Endodermal cell (in vitro differentiated cells): Measurements from ENCODE around the gene MUTYH. TPM values are rescaled to one million over a fixed set of nuclear protein-coding genes. Genes with fewer than 3 reads are reported as not detected.

Experiments
- DNase-seq: peaks from one replicate; pipeline ENCODE4 v3.0.0-alpha.2; 2017
- H3K27ac ChIP-seq: 2 replicates; pipeline ENCODE4 v1.5.1; 2013; ENCODE audit warnings: mild to moderate bottlenecking, low read depth, low read length, moderate library complexity
- H3K27me3 ChIP-seq: 2 replicates; pipeline ENCODE4 v1.6.1; 2013; ENCODE audit warnings: mild to moderate bottlenecking, low read length, moderate library complexity; ENCODE audit not compliant: insufficient read depth, control insufficient read depth, poor library complexity, severe bottlenecking
- H3K36me3 ChIP-seq: 2 replicates; pipeline ENCODE4 v1.7.0; 2013; ENCODE audit warnings: mild to moderate bottlenecking, low read length, moderate library complexity; ENCODE audit not compliant: control insufficient read depth, insufficient read depth
- H3K4me1 ChIP-seq: one replicate; pipeline ENCODE4 v1.7.0; 2013; ENCODE audit warnings: low read length; ENCODE audit not compliant: control insufficient read depth, insufficient read depth
- H3K4me3 ChIP-seq: 2 replicates; pipeline ENCODE4 v1.5.1; 2013; ENCODE audit warnings: mild to moderate bottlenecking, low read length, moderate library complexity
- H3K9ac ChIP-seq: 2 replicates; pipeline ENCODE4 v1.6.1; 2013; ENCODE audit warnings: mild to moderate bottlenecking, low read length, moderate library complexity; ENCODE audit not compliant: poor library complexity, severe bottlenecking; ENCODE audit errors: extremely low read depth
- H3K9me3 ChIP-seq: 2 replicates; pipeline ENCODE4 v1.6.1; 2013; ENCODE audit warnings: mild to moderate bottlenecking, low read length, moderate library complexity; ENCODE audit not compliant: control insufficient read depth
- H3K27ac Mint-ChIP-seq: 2 replicates; pipeline ENCODE4 v1.8.0; 2020; ENCODE audit warnings: mixed read lengths
- H3K27me3 Mint-ChIP-seq: 2 replicates; pipeline ENCODE4 v1.8.0; 2021; ENCODE audit warnings: mild to moderate bottlenecking, mixed read lengths; ENCODE audit not compliant: insufficient read depth
- H3K36me3 Mint-ChIP-seq: 2 replicates; pipeline ENCODE4 v1.8.0; 2020; ENCODE audit warnings: low read depth, mixed read lengths
- H3K4me1 Mint-ChIP-seq: 2 replicates; pipeline ENCODE4 v1.8.0; 2020; ENCODE audit warnings: mixed read lengths
- H3K4me3 Mint-ChIP-seq: 2 replicates; pipeline ENCODE4 v1.8.0; 2020; ENCODE audit warnings: mild to moderate bottlenecking, moderate library complexity, mixed read lengths
- H3K9me3 Mint-ChIP-seq: 2 replicates; pipeline ENCODE4 v1.8.0; 2020; ENCODE audit warnings: mild to moderate bottlenecking, mixed read lengths
- CTCF ChIP-seq: fragments of 200-600 bp; sonication (generic); conservative IDR thresholded peaks from 2 replicates; pipeline ENCODE4 v1.5.0; 2021; ENCODE audit warnings: antibody characterized with exemption, mild to moderate bottlenecking
- WGBS, 2 experiments: methylation state at CpG; one replicate each; pipeline versions ENCODE4 v1.1.5 to v1.1.7; 2013; ENCODE audit warnings: missing lambda C conversion rate in 2 of 2, mixed read lengths in 1 of 2; ENCODE audit not compliant: insufficient coverage in 1 of 2, insufficient read length in 1 of 2; 5-methylcytosine and 5-hydroxymethylcytosine counted together
- total RNA-seq, 2 donors: library from RNA; stranded (reverse); fragmentation: NEBNext Ultra II Directional in 1 of 2; extraction: Animal tissue kit (Norgen Biotek cat#: 25700) in 1 of 2; gene quantifications; 2 replicates in 1 of 2; 3 replicates in 1 of 2; pipeline ENCODE4 v1.2.1, GENCODE V29; 2021

MUTYH gene
- total RNA-seq, 2 donors from 2014 or later, result 60.5 to 60.9 TPM

DNA sequence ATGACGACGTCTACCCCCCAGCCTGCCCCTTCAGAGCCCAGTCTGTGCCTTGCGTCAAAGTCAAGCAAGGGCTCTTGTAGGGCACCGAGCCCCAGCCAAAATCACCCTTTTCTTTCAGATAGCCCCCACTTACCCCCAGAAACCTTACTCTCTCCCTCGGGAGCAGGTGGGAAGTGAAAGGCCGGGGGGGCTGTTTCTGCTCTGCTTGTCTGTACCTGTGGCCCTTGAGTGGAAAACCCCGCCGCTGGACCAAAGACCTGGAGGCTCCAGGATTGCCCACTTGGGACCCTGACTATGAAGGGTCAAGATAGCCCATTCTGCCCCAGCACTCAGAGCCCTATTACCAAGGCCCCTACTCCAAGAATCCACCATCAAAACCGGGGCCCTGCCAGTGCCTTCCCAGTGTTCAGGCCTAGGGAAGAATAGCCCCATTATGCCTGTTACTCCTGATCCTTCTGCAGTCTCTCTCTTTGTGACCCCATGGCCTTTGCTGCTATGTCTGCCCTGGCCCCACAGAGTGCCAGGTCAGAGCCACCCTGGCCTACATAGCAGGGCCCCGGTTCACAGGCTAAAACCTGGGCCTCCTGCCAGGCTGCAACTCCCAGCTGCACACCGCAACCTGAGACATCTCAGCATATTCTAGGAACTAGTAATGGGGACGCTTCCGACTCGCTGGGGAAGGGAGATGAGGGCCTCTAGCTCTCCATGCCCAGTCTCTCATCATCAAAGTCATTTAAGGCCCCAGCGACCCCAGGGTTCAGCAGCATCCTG lies 35.7 kb downstream of the MUTYH start:
- Mint-ChIP-seq H3K36me3 (no peaks in the 10 kb centered on the region), H3K9me3 (peaks cover under 1% of the 10 kb centered on the region), H3K27me3 (no peaks in the 10 kb centered on the region), H3K27ac (peak overlapping the region; percentile 94), H3K4me1 (peaks cover 32% of the 10 kb centered on the region), H3K4me3 (peak overlapping the region; percentile 83)
- no peak for DNase-seq
- peak overlapping the region; percentile 86 for H3K4me3 ChIP-seq
- no peaks in the 10 kb centered on the region for H3K9me3 ChIP-seq
- no peaks in the 10 kb centered on the region for H3K36me3 ChIP-seq
- H3K27ac ChIP-seq, result no peak overlapping the region
- no peaks in the 10 kb centered on the region for H3K27me3 ChIP-seq
- WGBS, 2 experiments, result 49 to 74% methylated on average over 5 to 15 of the region's 15 CpGs
- TF ChIP-seq CTCF, result no peak
- peak overlapping the region; percentile 59 for H3K9ac ChIP-seq
- peaks cover 7% of the 10 kb centered on the region for H3K4me1 ChIP-seq

DNA sequence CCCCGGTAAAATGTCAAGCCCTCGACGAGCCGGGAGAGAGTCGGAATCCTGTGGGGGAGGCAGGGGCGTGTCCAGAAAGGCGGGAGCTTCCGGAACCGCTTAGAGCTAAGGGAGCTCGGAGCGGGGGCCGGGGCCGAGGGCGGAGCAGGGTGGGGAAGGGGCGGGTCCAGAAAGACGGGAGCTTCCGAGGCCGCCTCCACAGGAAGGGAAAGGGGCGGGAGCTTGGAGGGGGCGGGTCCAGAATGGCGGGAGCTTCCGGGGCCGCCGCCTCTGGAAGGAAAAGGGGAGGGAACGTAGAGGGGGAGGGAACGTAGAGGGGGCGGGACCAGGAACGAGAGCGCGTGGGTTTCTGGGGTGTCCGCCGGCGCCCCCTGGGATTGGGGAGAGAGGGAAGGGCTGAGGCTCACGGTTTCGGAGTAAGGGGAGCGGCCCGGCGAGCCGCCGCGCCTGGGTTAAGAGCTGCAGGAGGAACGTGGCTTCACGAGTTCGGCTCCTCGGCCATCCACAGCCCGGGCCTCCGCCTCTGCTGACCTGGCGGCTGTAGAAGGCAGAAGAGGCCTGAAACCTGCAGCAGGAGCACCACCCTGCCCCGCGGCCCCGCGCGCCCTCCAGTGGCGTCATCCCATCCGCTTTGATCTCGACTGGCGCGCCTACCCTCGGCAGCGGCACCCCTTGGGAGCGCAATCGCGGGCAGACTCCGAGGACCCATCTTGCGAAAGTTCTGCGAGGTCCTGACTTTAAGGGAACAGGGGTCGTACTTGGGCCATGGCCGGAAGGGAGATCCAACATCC lies 36.5 kb downstream of the MUTYH start:
- Histone ChIP-seq H3K9ac (peak overlapping the region; percentile 65), H3K27me3 (no peaks in the 10 kb centered on the region), H3K4me3 (peak overlapping the region; percentile 86), H3K9me3 (no peaks in the 10 kb centered on the region), H3K27ac (peak overlapping the region; percentile 84), H3K36me3 (no peaks in the 10 kb centered on the region), H3K4me1 (peaks cover 7% of the 10 kb centered on the region)
- Mint-ChIP-seq H3K27ac (peak overlapping the region; percentile 96), H3K4me1 (peaks cover 32% of the 10 kb centered on the region), H3K27me3 (no peaks in the 10 kb centered on the region), H3K36me3 (no peaks in the 10 kb centered on the region), H3K9me3 (no peaks in the 10 kb centered on the region), H3K4me3 (peak overlapping the region; percentile 83)
- 2 to 5% methylated on average over 27 to 68 of the region's 68 CpGs for WGBS, 2 experiments
- peak; percentile 85 for TF ChIP-seq CTCF
- DNase-seq, result peak; percentile 99

DNA sequence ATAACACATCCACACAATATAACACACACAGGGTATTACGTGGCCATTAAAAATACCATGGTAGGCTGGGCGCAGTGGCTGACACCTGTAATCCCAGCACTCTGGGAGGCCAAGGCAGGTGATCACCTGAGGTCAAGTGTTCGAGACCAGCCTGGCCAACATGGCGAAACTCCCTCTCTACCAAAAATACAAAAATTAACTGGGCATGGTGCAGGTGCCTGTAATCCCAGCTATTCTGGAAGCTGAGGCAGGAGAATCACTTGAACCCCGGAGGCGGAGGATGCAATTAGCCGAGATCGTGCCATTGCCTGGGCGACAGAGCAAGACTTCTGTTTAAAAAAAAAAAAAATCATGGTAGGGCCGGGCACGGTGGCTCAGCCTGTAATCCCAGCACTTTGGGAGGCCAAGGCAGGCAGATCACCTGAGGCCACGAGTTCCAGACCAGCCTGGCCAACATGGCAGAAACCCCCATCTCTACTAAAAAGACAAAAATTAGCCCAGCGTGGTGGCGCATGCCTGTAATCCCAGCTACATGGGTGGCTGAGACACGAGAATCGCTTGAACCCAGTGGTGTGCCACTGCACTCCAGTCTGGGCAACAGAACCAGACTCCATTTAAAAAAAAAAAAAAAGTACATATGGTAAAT lies 37.6 kb downstream of the MUTYH start:
- no peaks in the 10 kb centered on the region for H3K27me3 ChIP-seq
- TF ChIP-seq CTCF, result no peak
- 90 to 95% methylated on average over 8 to 16 of the region's 16 CpGs for WGBS, 2 experiments
- H3K4me3 Mint-ChIP-seq, result peak overlapping the region; percentile 83
- H3K4me1 Mint-ChIP-seq, result peaks cover 33% of the 10 kb centered on the region
- peak overlapping the region; percentile 86 for H3K4me3 ChIP-seq
- H3K9me3 ChIP-seq, result no peaks in the 10 kb centered on the region
- no peaks in the 10 kb centered on the region for H3K9me3 Mint-ChIP-seq
- H3K36me3 Mint-ChIP-seq, result no peaks in the 10 kb centered on the region
- H3K27me3 Mint-ChIP-seq, result no peaks in the 10 kb centered on the region
- peak overlapping the region; percentile 65 for H3K9ac ChIP-seq
- no peak for DNase-seq
- H3K27ac Mint-ChIP-seq, result no peak overlapping the region
- H3K4me1 ChIP-seq, result peaks cover 7% of the 10 kb centered on the region
- H3K36me3 ChIP-seq, result no peaks in the 10 kb centered on the region
- H3K27ac ChIP-seq, result no peak overlapping the region
